Measurements from ENCODE around the gene IFNG. TPM values are rescaled to one million over a fixed set of nuclear protein-coding genes. Genes with fewer than 3 reads are reported as not detected.
A peak's percentile ranks its signal among the peaks of the same experiment; 100 is the strongest.

The IFNG gene
- total and polyA plus RNA-seq, 9 of the 15 experiments (the other 6 are each of a cell fraction or from before 2014, with no cell fraction given), result 0.38 TPM; not detected in 8

DNA sequence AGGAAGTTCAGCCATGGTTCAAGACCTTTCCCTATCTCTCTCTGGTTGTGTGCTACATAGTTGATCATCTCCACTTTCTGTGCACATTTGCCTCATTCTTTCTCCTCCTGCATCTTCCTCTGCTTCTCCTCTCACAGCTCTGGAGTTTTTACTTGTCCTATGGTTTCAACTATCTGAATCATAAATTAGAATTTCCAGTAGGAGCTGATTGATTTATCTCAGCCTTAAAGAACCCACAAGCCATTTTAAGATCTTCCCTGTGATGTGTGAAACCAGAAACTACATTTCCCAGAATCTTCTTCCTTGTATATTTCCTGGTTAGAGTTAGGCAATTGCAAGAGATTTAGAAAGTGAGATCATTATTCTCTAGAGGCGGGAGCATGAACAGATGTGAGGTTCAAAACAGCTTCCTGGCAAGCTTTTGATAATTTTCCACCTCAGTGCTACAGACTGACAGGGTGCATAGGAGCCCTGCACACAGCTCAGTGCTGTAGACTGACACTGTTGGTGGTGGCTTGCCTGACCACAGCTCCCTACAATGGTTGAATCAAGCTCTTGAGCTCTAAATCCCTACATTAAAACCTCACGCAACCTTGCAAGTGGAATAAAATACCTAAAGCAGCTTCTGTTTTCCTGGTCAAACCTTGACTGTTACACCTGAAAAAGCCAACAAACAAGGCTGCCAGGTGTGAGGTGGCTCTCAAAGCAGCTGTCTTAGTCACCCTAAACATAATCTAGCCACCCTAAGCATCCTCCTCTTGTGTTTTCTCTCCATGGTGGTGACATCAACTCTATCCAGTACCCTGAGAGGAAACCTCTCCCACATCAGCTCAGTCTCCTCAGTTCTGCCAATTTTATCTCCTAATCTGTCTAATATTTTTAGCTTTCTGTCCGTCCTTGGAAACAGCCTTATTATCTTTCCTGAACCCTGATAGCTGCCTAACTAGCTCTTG, 21.5 kb upstream of the IFNG start:
- no peaks in the 10 kb centered on the region for H3K9me3 ChIP-seq (replicated peaks; ENCODE audit: control insufficient read depth, insufficient read depth, low read depth, low read length)
- no peak overlapping the region for H3K4me3 ChIP-seq
- ChIA-PET CTCF (ENCODE audit: low intra/inter-chr PET ratio) (no interaction called here), POLR2A (interaction anchor here (0.6 to 1.1 kb wide), 7 partner anchors 11 to 1870 kb away, joined by 3 to 7 read pairs (median 3); no protein-coding TSS in a partner anchor)
- WGBS (ENCODE audit: insufficient coverage, low coverage, missing lambda C conversion rate), result 30% methylated on average over 3 of the region's 3 CpGs
- no peaks in the 10 kb centered on the region for H3K9me1 ChIP-seq (ENCODE audit: control insufficient read depth, insufficient read depth, low read length)
- in situ Hi-C loops (cut with MboI) (no loop called here), intact Hi-C loops (cut with micrococcal nuclease) (no loop called here)
- BruUV-seq (replicated peaks), result no TSS peak
- H3K36me3 ChIP-seq (ENCODE audit: control insufficient read depth, insufficient read depth, low read length), result no peaks in the 10 kb centered on the region
- no peaks in the 10 kb centered on the region for H3K79me2 ChIP-seq (ENCODE audit: control insufficient read depth, insufficient read depth, low read length)
- H3K4me2 ChIP-seq (ENCODE audit: insufficient read depth, low read length), result no peak overlapping the region
- no peak overlapping the region for H3K9ac ChIP-seq (ENCODE audit: insufficient read depth in 1 of 2, low read depth in 2 of 2, low read length in 2 of 2)
- peak in 1 of 4 experiments; percentile 13 for DNase-seq (ENCODE audit: extremely low read depth in 1 of 4, low spot score in 3 of 4)
- no peak overlapping the region for H3K27ac ChIP-seq (ENCODE audit: extremely low read depth, low read depth, low read length)
- 0 out of 2 replicates have a peak overlapping the region, but pooled peaks have one; percentile 17 for H2AFZ ChIP-seq (ENCODE audit: low read depth, low read length)
- peak; percentile 69 for ATAC-seq
- no peaks in the 10 kb centered on the region; a peak in 1 of 5 replicates for H3K27me3 ChIP-seq (ENCODE audit: control insufficient read depth in 2 of 2, insufficient read depth in 2 of 2, low read length in 2 of 2)
- H4K20me1 ChIP-seq (replicated peaks; ENCODE audit: control insufficient read depth, insufficient read depth, low read length), result no peaks in the 10 kb centered on the region
- no peak for FAIRE-seq
- H3K4me1 ChIP-seq (replicated peaks in 1 of 2; ENCODE audit: control insufficient read depth in 2 of 2, insufficient read depth in 2 of 2, low read length in 2 of 2), result no peaks in the 10 kb centered on the region; a peak in 1 of 5 replicates
- TF ChIP-seq ZNF121 (CRISPR knock-in tag; conservative IDR thresholded peaks at IDR 0.05), result no peak
- TF ChIP-seq, protein P1, sequence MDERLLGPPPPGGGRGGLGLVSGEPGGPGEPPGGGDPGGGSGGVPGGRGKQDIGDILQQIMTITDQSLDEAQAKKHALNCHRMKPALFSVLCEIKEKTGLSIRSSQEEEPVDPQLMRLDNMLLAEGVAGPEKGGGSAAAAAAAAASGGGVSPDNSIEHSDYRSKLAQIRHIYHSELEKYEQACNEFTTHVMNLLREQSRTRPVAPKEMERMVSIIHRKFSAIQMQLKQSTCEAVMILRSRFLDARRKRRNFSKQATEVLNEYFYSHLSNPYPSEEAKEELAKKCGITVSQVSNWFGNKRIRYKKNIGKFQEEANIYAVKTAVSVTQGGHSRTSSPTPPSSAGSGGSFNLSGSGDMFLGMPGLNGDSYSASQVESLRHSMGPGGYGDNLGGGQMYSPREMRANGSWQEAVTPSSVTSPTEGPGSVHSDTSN (CRISPR knock-in tag; IDR thresholded peaks at IDR 0.05; ENCODE audit: low read depth), result no peak
- TF ChIP-seq, protein P1 (tag; conservative IDR thresholded peaks at IDR 0.05; ENCODE audit: low read depth), result peak; percentile 78
- TF ChIP-seq, protein P2, sequence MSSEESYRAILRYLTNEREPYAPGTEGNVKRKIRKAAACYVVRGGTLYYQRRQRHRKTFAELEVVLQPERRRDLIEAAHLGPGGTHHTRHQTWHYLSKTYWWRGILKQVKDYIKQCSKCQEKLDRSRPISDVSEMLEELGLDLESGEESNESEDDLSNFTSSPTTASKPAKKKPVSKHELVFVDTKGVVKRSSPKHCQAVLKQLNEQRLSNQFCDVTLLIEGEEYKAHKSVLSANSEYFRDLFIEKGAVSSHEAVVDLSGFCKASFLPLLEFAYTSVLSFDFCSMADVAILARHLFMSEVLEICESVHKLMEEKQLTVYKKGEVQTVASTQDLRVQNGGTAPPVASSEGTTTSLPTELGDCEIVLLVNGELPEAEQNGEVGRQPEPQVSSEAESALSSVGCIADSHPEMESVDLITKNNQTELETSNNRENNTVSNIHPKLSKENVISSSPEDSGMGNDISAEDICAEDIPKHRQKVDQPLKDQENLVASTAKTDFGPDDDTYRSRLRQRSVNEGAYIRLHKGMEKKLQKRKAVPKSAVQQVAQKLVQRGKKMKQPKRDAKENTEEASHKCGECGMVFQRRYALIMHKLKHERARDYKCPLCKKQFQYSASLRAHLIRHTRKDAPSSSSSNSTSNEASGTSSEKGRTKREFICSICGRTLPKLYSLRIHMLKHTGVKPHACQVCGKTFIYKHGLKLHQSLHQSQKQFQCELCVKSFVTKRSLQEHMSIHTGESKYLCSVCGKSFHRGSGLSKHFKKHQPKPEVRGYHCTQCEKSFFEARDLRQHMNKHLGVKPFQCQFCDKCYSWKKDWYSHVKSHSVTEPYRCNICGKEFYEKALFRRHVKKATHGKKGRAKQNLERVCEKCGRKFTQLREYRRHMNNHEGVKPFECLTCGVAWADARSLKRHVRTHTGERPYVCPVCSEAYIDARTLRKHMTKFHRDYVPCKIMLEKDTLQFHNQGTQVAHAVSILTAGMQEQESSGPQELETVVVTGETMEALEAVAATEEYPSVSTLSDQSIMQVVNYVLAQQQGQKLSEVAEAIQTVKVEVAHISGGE (CRISPR knock-in tag; IDR thresholded peaks at IDR 0.05), result no peak
- TF ChIP-seq MEF2D (tag; conservative IDR thresholded peaks at IDR 0.05; ENCODE audit: low read depth), result no peak
- TF ChIP-seq, protein P3, sequence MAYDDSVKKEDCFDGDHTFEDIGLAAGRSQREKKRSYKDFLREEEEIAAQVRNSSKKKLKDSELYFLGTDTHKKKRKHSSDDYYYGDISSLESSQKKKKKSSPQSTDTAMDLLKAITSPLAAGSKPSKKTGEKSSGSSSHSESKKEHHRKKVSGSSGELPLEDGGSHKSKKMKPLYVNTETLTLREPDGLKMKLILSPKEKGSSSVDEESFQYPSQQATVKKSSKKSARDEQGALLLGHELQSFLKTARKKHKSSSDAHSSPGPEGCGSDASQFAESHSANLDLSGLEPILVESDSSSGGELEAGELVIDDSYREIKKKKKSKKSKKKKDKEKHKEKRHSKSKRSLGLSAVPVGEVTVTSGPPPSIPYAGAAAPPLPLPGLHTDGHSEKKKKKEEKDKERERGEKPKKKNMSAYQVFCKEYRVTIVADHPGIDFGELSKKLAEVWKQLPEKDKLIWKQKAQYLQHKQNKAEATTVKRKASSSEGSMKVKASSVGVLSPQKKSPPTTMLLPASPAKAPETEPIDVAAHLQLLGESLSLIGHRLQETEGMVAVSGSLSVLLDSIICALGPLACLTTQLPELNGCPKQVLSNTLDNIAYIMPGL (CRISPR knock-in tag; IDR thresholded peaks at IDR 0.05), result no peak
- TF ChIP-seq HMGN3 (IDR thresholded peaks at IDR 0.05; ENCODE audit: borderline replicate concordance, extremely low read depth, insufficient read length, low read depth, low read length), result no peak
- TF ChIP-seq NRF1 (conservative IDR thresholded peaks at IDR 0.05 in 1 of 2, IDR thresholded peaks at IDR 0.05 in 1 of 2), result no peak
- no peak for TF ChIP-seq HDAC1 (IDR thresholded peaks at IDR 0.05)
- no peak for TF ChIP-seq TOE1 (IDR thresholded peaks at IDR 0.05; ENCODE audit: borderline replicate concordance)
- no peak for TF ChIP-seq TOE1 (CRISPR knock-in tag; IDR thresholded peaks at IDR 0.05; ENCODE audit: borderline replicate concordance, low read depth)

Measured in K562 (cell line).